ENCODE measurements around the gene FUT1.
"Not testable (repeated sequence)": the region's sequence is repeated elsewhere in the genome, so short reads cannot be mapped to it uniquely, and the experiment has no call there.

FUT1 gene

GRCh38 chr19:48718711-48719231 lies 33.7 kb downstream of the FUT1 start:
- no peak overlapping the region for H3K4me2 ChIP-seq (ENCODE audit: low read depth, low read length, poor library complexity, severe bottlenecking)

GRCh38 chr19:48718106-48718505 lies 34.3 kb downstream of the FUT1 start:
- peaks cover 18% of the 10 kb centered on the region for H3K4me1 ChIP-seq (ENCODE audit: insufficient read depth, low read length, poor library complexity, severe bottlenecking)
- H3K27me3 ChIP-seq (ENCODE audit: insufficient read depth, low read length, poor library complexity, severe bottlenecking); H3K4me3 ChIP-seq (ENCODE audit: low read length, poor library complexity, severe bottlenecking); H3K9ac ChIP-seq (ENCODE audit: low read depth, low read length, poor library complexity, severe bottlenecking); H3F3A ChIP-seq (ENCODE audit: low read depth); H2AFZ ChIP-seq (ENCODE audit: low read length); H3K4me2 ChIP-seq (ENCODE audit: low read depth, low read length, poor library complexity, severe bottlenecking); H4K20me1 ChIP-seq (ENCODE audit: insufficient read depth, low read length, poor library complexity, severe bottlenecking); H3K36me3 ChIP-seq (ENCODE audit: insufficient read depth, low read length); H3K9me3 ChIP-seq (ENCODE audit: insufficient read depth, low read depth, low read length); H3K9me2 ChIP-seq (replicated peaks; ENCODE audit: low read depth, low read length): not testable (repeated sequence)
- peaks cover 16% of the 10 kb centered on the region for H3K79me2 ChIP-seq (ENCODE audit: insufficient read depth, low read length)

More at GRCh38 chr19:48718711-48719231, 33.7 kb downstream of the FUT1 start:
- no peaks in the 10 kb centered on the region for H3F3A ChIP-seq (ENCODE audit: low read depth)
- TF ChIP-seq EZH2phosphoT487 (IDR thresholded peaks at IDR 0.05; ENCODE audit: borderline replicate concordance) (no peak), CTCF (conservative IDR thresholded peaks at IDR 0.05; ENCODE audit: low read length) (no peak)
- peaks cover 11% of the 10 kb centered on the region; the same call in 1 of the 2 replicates for H3K79me2 ChIP-seq (ENCODE audit: insufficient read depth, low read length)
- H2AFZ ChIP-seq (ENCODE audit: low read length): no peak overlapping the region
- H3K36me3 ChIP-seq (ENCODE audit: insufficient read depth, low read length): no peaks in the 10 kb centered on the region
- no peaks in the 10 kb centered on the region for H3K9me2 ChIP-seq (replicated peaks; ENCODE audit: low read depth, low read length)
- no peak overlapping the region for H3K9ac ChIP-seq (ENCODE audit: low read depth, low read length, poor library complexity, severe bottlenecking)
- H3K4me1 ChIP-seq (ENCODE audit: insufficient read depth, low read length, poor library complexity, severe bottlenecking): peaks cover 12% of the 10 kb centered on the region
- no peak overlapping the region for H3K4me3 ChIP-seq (ENCODE audit: low read length, poor library complexity, severe bottlenecking)
- H4K20me1 ChIP-seq (ENCODE audit: insufficient read depth, low read length, poor library complexity, severe bottlenecking): no peaks in the 10 kb centered on the region
- H3K9me3 ChIP-seq (ENCODE audit: insufficient read depth, low read depth, low read length): no peaks in the 10 kb centered on the region
- H3K27me3 ChIP-seq (ENCODE audit: insufficient read depth, low read length, poor library complexity, severe bottlenecking): no peaks in the 10 kb centered on the region

GRCh38 chr19:48716562-48717291 lies 35.7 kb downstream of the FUT1 start:
- Histone ChIP-seq H3K36me3 (ENCODE audit: insufficient read depth, low read length) (no peaks in the 10 kb centered on the region), H3K9me2 (replicated peaks; ENCODE audit: low read depth, low read length) (no peaks in the 10 kb centered on the region), H3K4me1 (ENCODE audit: insufficient read depth, low read length, poor library complexity, severe bottlenecking) (peaks cover 24% of the 10 kb centered on the region), H3K4me3 (ENCODE audit: low read length, poor library complexity, severe bottlenecking) (no peak overlapping the region), H3K4me2 (ENCODE audit: low read depth, low read length, poor library complexity, severe bottlenecking) (no peak overlapping the region), H3K79me2 (ENCODE audit: insufficient read depth, low read length) (peaks cover 17% of the 10 kb centered on the region), H3F3A (ENCODE audit: low read depth) (no peaks in the 10 kb centered on the region), H3K9ac (ENCODE audit: low read depth, low read length, poor library complexity, severe bottlenecking) (no peak overlapping the region), H2AFZ (ENCODE audit: low read length) (no peak overlapping the region), H3K27me3 (ENCODE audit: insufficient read depth, low read length, poor library complexity, severe bottlenecking) (no peaks in the 10 kb centered on the region), H3K9me3 (ENCODE audit: insufficient read depth, low read depth, low read length) (no peaks in the 10 kb centered on the region), H4K20me1 (ENCODE audit: insufficient read depth, low read length, poor library complexity, severe bottlenecking) (no peaks in the 10 kb centered on the region)
- TF ChIP-seq EZH2phosphoT487 (IDR thresholded peaks at IDR 0.05; ENCODE audit: borderline replicate concordance) (no peak), CTCF (conservative IDR thresholded peaks at IDR 0.05; ENCODE audit: low read length) (no peak)

Measured in Loucy (cell line).